Keratinocyte (primary cell): Measurements from ENCODE around the gene DTNB. TPM values are rescaled to one million over a fixed set of nuclear protein-coding genes. Genes with fewer than 3 reads are reported as not detected.

ENCODE experiments used
- DNase-seq: peaks from one replicate; pipeline ENCODE4 v3.0.0-alpha.2; 2011; ENCODE audit warnings: low read depth, missing footprints, low spot score
- FAIRE-seq: peaks from 2 replicates; lab custom pipeline; 2011; peaks lifted over from hg19 to GRCh38; lab: Jason Lieb, UNC
- H2AFZ ChIP-seq: 2 replicates; pipeline ENCODE4 v1.6.0; 2012; ENCODE audit warnings: low read length, control low read depth, inconsistent platforms; ENCODE audit not compliant: control insufficient read depth
- H3K27ac ChIP-seq: 2 replicates; pipeline ENCODE4 v1.5.1; 2011; ENCODE audit warnings: low read length; ENCODE audit not compliant: control insufficient read depth, insufficient read depth
- H3K27me3 ChIP-seq: 3 replicates; pipeline ENCODE4 v1.6.0; 2011; ENCODE audit warnings: low read length; ENCODE audit not compliant: control insufficient read depth, insufficient read depth; ENCODE audit errors: extremely low read depth
- H3K36me3 ChIP-seq, 2 experiments: 2 replicates in 1 of 2; 3 replicates in 1 of 2; pipeline ENCODE4 v1.5.1; 2011; ENCODE audit warnings: low read length in 2 of 2, mild to moderate bottlenecking in 1 of 2; ENCODE audit not compliant: control insufficient read depth in 2 of 2, insufficient read depth in 2 of 2; ENCODE audit errors: extremely low read depth in 1 of 2
- H3K4me1 ChIP-seq: 3 replicates; pipeline ENCODE4 v1.5.1; 2011; ENCODE audit warnings: low read length; ENCODE audit not compliant: control insufficient read depth, insufficient read depth; ENCODE audit errors: extremely low read depth
- H3K4me2 ChIP-seq: 3 replicates; pipeline ENCODE4 v1.6.0; 2011; ENCODE audit warnings: low read depth, low read length; ENCODE audit not compliant: control insufficient read depth, insufficient read depth; ENCODE audit errors: extremely low read depth
- H3K4me3 ChIP-seq, 3 experiments: fragments of 200-600 bp in 1 of 3; sonication (generic) in 1 of 3; 2 replicates in 2 of 3; 3 replicates in 1 of 3; pipeline ENCODE4 v1.5.1; 2011 to 2016; ENCODE audit warnings: low read length in 3 of 3, mild to moderate bottlenecking in 3 of 3, control low read depth in 2 of 3, inconsistent platforms in 1 of 3, low read depth in 1 of 3, mixed read lengths in 1 of 3, mixed run types in 1 of 3, moderate library complexity in 1 of 3; ENCODE audit not compliant: control insufficient read depth in 2 of 3, insufficient read depth in 2 of 3; ENCODE audit errors: extremely low read depth in 1 of 3
- H3K79me2 ChIP-seq: 2 replicates; pipeline ENCODE4 v1.6.0; 2012; ENCODE audit warnings: low read length; ENCODE audit not compliant: control insufficient read depth, insufficient read depth
- H3K9ac ChIP-seq: 3 replicates; pipeline ENCODE4 v1.6.0; 2011; ENCODE audit warnings: low read length; ENCODE audit not compliant: control insufficient read depth, insufficient read depth; ENCODE audit errors: extremely low read depth
- H3K9me1 ChIP-seq: 3 replicates; pipeline ENCODE4 v1.6.0; 2011; ENCODE audit warnings: low read length; ENCODE audit not compliant: control insufficient read depth, insufficient read depth; ENCODE audit errors: extremely low read depth
- H3K9me3 ChIP-seq: 2 replicates; pipeline ENCODE4 v1.5.1; 2012; ENCODE audit warnings: low read depth, low read length; ENCODE audit not compliant: control insufficient read depth
- H4K20me1 ChIP-seq: 3 replicates; pipeline ENCODE4 v1.6.0; 2011; ENCODE audit warnings: low read length; ENCODE audit not compliant: control insufficient read depth, insufficient read depth; ENCODE audit errors: extremely low read depth
- CTCF ChIP-seq, 3 experiments: IDR thresholded peaks in 1 of 3; conservative IDR thresholded peaks in 1 of 3; optimal IDR thresholded peaks in 1 of 3; 2 replicates in 2 of 3; 3 replicates in 1 of 3; pipeline versions ENCODE3 to v1.5.1; 2011; ENCODE audit warnings: low read length in 3 of 3, mild to moderate bottlenecking in 3 of 3, moderate library complexity in 2 of 3, control low read depth in 1 of 3, inconsistent platforms in 1 of 3; ENCODE audit not compliant: insufficient read depth in 2 of 3; ENCODE audit errors: extremely low read depth in 1 of 3
- EZH2 ChIP-seq: IDR thresholded peaks from one replicate; pipeline ENCODE4 v1.6.1; 2012; ENCODE audit warnings: inconsistent platforms, mild to moderate bottlenecking, low read length, moderate library complexity
- dilution Hi-C: fragments of 300-500 bp; cut with MboI; formaldehyde crosslinking; loops from one replicate; pipeline ENCODE4 v1.7.0; 2020; ENCODE audit warnings: low sequenced_read_pairs; ENCODE audit not compliant: extremely low pct_ligation_motif_present
- polyA minus RNA-seq, 3 experiments: library from RNA; depleted of rRNA, polyadenylated mRNA; stranded (reverse); fragments of >200 nt; gene quantifications; 1 replicate in 1 of 3; 2 replicates in 1 of 3; 3 replicates in 1 of 3; pipeline ENCODE4 v1.2.3, GENCODE V29; 2011
- polyA plus RNA-seq, 5 experiments: library from polyadenylated mRNA; depleted of rRNA in 3 of 5; stranded (reverse) in 3 of 5; stranded (forward) in 1 of 5; unstranded in 1 of 5; fragments of >200 nt; gene quantifications; 1 replicate in 1 of 5; 2 replicates in 3 of 5; 3 replicates in 1 of 5; pipeline versions ENCODE4 v1.2.1 to v1.2.3, GENCODE V29; 2011 to 2012; ENCODE audit warnings: missing spikeins in 2 of 5, low read depth in 1 of 5, low replicate concordance in 1 of 5

DTNB gene
- polyA plus RNA-seq = 19.5 to 31.5 TPM (median 28.2 TPM) in 3 replicates
- polyA plus RNA-seq (2011; ENCODE audit: low read depth) = 23.4 TPM
- 21.8 and 29.0 TPM in 2 replicates for polyA plus RNA-seq (2011; cell fraction: cytosol; rRNA removed)
- polyA plus RNA-seq (2011; cell fraction: nucleus; rRNA removed) = 26.7 and 27.7 TPM in 2 replicates
- 20.2 and 24.2 TPM in 2 replicates for polyA plus RNA-seq (2012; ENCODE audit: low replicate concordance)
- 31.0 to 47.4 TPM (median 32.8 TPM) in 3 replicates for polyA minus RNA-seq
- 27.8 TPM for polyA minus RNA-seq (2011; cell fraction: cytosol; rRNA and poly(A)+ RNA removed)
- 16.8 and 48.4 TPM in 2 replicates for polyA minus RNA-seq (2011; cell fraction: nucleus; rRNA and poly(A)+ RNA removed)

GRCh38 chr2:25673300-25674076, at the start of gene DTNB:
DTNB (minus strand) TSS chr2:25673577; CDS start chr2:25652660, 20,917 bp downstream.
- Histone ChIP-seq H3K9ac (peak within 1 kb of the TSS; percentile 87), H3K27ac (peak within 1 kb of the TSS; percentile 80), H3K4me1 (peaks cover 14% of the 10 kb centered on the region), H3K79me2 (peaks cover 27% of the 10 kb centered on the region), H3K4me3 (peak within 1 kb of the TSS; percentile 57 to 99 (median 94)), H3K9me3 (no peaks in the 10 kb centered on the region), H2AFZ (peak within 1 kb of the TSS; percentile 95), H3K36me3 (no peaks in the 10 kb centered on the region), H4K20me1 (no peaks in the 10 kb centered on the region), H3K4me2 (peak within 1 kb of the TSS; percentile 100), H3K27me3 (no peaks in the 10 kb centered on the region), H3K9me1 (no peaks in the 10 kb centered on the region)
- FAIRE-seq = no peak
- dilution Hi-C loops = no loop called here
- peak; percentile 60 for DNase-seq
- TF ChIP-seq EZH2 (no peak), CTCF (optimal IDR thresholded peaks at IDR 0.05 in 1 of 3, IDR thresholded peaks at IDR 0.05 in 1 of 3, conservative IDR thresholded peaks at IDR 0.05 in 1 of 3; ENCODE audit: extremely low read depth in 1 of 3, insufficient read depth in 2 of 3, low read length in 3 of 3) (no peak)

- Histone ChIP-seq H3K4me2 (no peak overlapping the region), H3K9me3 (no peaks in the 10 kb centered on the region), H3K4me3 (no peak overlapping the region), H3K9ac (no peak overlapping the region), H4K20me1 (no peaks in the 10 kb centered on the region), H3K9me1 (no peaks in the 10 kb centered on the region), H3K36me3 (no peaks in the 10 kb centered on the region), H3K4me1 (peaks cover 19% of the 10 kb centered on the region), H2AFZ (no peak overlapping the region), H3K79me2 (no peaks in the 10 kb centered on the region), H3K27me3 (no peaks in the 10 kb centered on the region), H3K27ac (no peak overlapping the region)
- dilution Hi-C loops = no loop called here
- no peak for TF ChIP-seq CTCF (optimal IDR thresholded peaks at IDR 0.05 in 1 of 3, IDR thresholded peaks at IDR 0.05 in 1 of 3, conservative IDR thresholded peaks at IDR 0.05 in 1 of 3; ENCODE audit: extremely low read depth in 1 of 3, insufficient read depth in 2 of 3, low read length in 3 of 3)
- TF ChIP-seq EZH2 = no peak
- DNase-seq (no peak), FAIRE-seq (no peak)
Observed at GRCh38 chr2:25722224-25722623, 48.8 kb upstream of the DTNB start.
